ENCODE measurements around the gene CLMN. TPM values are rescaled to one million over a fixed set of nuclear protein-coding genes. Genes with fewer than 3 reads are reported as not detected.

The CLMN gene
- total and polyA plus RNA-seq, 2 of the 13 experiments (the other 11 are each of a cell fraction or from before 2014, with no cell fraction given): 15.1 to 16.7 TPM

DNA sequence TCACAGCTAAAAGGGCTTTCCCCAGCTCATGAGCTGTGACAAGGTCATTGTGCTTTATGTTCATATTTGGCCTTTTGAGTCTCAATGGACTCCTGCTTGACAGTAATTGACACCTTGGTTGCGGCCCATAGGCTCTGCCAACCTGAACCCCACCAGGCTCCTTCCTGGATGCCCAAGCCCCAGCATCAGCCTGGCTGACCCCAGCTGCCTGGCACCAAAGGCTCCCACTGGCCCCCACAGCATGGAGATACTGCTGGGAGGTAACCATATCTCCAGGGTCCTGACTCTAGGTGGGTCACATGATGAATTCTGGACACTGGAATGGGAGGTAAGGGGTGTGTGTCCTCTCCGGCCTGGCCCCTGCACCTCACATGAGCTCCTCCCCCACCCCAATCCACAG, 50.2 kb downstream of the CLMN start:
- Histone ChIP-seq H4K20me1 (ENCODE audit: insufficient read depth, low read length) (no peaks in the 10 kb centered on the region), H3K9me3 (ENCODE audit: low read length) (no peaks in the 10 kb centered on the region), H3K4me3 (replicated peaks in 1 of 3; ENCODE audit: insufficient read depth in 1 of 3, low read depth in 2 of 3, low read length in 3 of 3) (no peak overlapping the region), H3K4me1 (ENCODE audit: insufficient read depth, low read length) (peaks cover 51% of the 10 kb centered on the region), H3K27ac (ENCODE audit: extremely low read length, insufficient read depth, low read length) (no peak overlapping the region), H3K36me3 (replicated peaks in 1 of 2; ENCODE audit: control insufficient read depth in 1 of 2, insufficient read depth in 2 of 2, low read length in 2 of 2) (no peaks in the 10 kb centered on the region), H3K27me3 (ENCODE audit: control insufficient read depth in 1 of 2, insufficient read depth in 2 of 2, low read length in 2 of 2) (no peaks in the 10 kb centered on the region), H2AFZ (ENCODE audit: low read length) (no peak overlapping the region), H3K79me2 (ENCODE audit: insufficient read depth, low read length) (peaks cover 3% of the 10 kb centered on the region), H3K9ac (ENCODE audit: insufficient read depth, low read depth, low read length) (no peak overlapping the region), H3K4me2 (ENCODE audit: low read depth, low read length) (no peak overlapping the region)
- intact Hi-C loops (cut with micrococcal nuclease; ENCODE audit: unreplicated experiment) (loop anchor here (5.0 kb wide), 1 partner anchor 48 kb away; the partner anchor contains the start of gene CLMN), in situ Hi-C loops (cut with HindIII; ENCODE audit: extremely low pct_ligation_motif_present, low pct_unique_long_range_greater_than_20kb) (no loop called here)
- ChIA-PET CTCF (ENCODE audit: low intra/inter-chr PET ratio, low total read pairs) (no interaction called here), POLR2A (no interaction called here)
- WGBS (ENCODE audit: low lambda C conversion rate): 89% methylated on average over 2 of the region's 2 CpGs
- ATAC-seq: no peak
- TF ChIP-seq HNRNPH1 (optimal IDR thresholded peaks at IDR 0.05; ENCODE audit: low read depth, low read length) (no peak), SIN3A (IDR thresholded peaks at IDR 0.05; ENCODE audit: borderline replicate concordance, low read depth, low read length) (no peak), SATB2 (CRISPR knock-in tag; IDR thresholded peaks at IDR 0.05) (no peak), MXD4 (CRISPR knock-in tag; IDR thresholded peaks at IDR 0.05) (no peak), NFATC3 (CRISPR knock-in tag; IDR thresholded peaks at IDR 0.05) (no peak), ZNF547 (CRISPR knock-in tag; IDR thresholded peaks at IDR 0.05) (no peak), ZNF775 (CRISPR knock-in tag; IDR thresholded peaks at IDR 0.05; ENCODE audit: borderline replicate concordance) (no peak), XBP1 (CRISPR knock-in tag; IDR thresholded peaks at IDR 0.05) (no peak), PHF8 (CRISPR knock-in tag; IDR thresholded peaks at IDR 0.05) (no peak), ARNT2 (CRISPR knock-in tag; IDR thresholded peaks at IDR 0.05; ENCODE audit: low read depth) (no peak), TCF12 (IDR thresholded peaks at IDR 0.05) (no peak), TCF12 (CRISPR knock-in tag; IDR thresholded peaks at IDR 0.05) (no peak), HOXA3 (CRISPR knock-in tag; IDR thresholded peaks at IDR 0.05) (no peak), ZNF782 (CRISPR knock-in tag; IDR thresholded peaks at IDR 0.05; ENCODE audit: borderline replicate concordance) (no peak), RFX3 (CRISPR knock-in tag; IDR thresholded peaks at IDR 0.05) (no peak)
- TF ChIP-seq, protein P1, sequence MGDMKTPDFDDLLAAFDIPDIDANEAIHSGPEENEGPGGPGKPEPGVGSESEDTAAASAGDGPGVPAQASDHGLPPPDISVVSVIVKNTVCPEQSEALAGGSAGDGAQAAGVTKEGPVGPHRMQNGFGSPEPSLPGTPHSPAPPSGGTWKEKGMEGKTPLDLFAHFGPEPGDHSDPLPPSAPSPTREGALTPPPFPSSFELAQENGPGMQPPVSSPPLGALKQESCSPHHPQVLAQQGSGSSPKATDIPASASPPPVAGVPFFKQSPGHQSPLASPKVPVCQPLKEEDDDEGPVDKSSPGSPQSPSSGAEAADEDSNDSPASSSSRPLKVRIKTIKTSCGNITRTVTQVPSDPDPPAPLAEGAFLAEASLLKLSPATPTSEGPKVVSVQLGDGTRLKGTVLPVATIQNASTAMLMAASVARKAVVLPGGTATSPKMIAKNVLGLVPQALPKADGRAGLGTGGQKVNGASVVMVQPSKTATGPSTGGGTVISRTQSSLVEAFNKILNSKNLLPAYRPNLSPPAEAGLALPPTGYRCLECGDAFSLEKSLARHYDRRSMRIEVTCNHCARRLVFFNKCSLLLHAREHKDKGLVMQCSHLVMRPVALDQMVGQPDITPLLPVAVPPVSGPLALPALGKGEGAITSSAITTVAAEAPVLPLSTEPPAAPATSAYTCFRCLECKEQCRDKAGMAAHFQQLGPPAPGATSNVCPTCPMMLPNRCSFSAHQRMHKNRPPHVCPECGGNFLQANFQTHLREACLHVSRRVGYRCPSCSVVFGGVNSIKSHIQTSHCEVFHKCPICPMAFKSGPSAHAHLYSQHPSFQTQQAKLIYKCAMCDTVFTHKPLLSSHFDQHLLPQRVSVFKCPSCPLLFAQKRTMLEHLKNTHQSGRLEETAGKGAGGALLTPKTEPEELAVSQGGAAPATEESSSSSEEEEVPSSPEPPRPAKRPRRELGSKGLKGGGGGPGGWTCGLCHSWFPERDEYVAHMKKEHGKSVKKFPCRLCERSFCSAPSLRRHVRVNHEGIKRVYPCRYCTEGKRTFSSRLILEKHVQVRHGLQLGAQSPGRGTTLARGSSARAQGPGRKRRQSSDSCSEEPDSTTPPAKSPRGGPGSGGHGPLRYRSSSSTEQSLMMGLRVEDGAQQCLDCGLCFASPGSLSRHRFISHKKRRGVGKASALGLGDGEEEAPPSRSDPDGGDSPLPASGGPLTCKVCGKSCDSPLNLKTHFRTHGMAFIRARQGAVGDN (CRISPR knock-in tag; IDR thresholded peaks at IDR 0.05): no peak
- TF ChIP-seq, protein P2, sequence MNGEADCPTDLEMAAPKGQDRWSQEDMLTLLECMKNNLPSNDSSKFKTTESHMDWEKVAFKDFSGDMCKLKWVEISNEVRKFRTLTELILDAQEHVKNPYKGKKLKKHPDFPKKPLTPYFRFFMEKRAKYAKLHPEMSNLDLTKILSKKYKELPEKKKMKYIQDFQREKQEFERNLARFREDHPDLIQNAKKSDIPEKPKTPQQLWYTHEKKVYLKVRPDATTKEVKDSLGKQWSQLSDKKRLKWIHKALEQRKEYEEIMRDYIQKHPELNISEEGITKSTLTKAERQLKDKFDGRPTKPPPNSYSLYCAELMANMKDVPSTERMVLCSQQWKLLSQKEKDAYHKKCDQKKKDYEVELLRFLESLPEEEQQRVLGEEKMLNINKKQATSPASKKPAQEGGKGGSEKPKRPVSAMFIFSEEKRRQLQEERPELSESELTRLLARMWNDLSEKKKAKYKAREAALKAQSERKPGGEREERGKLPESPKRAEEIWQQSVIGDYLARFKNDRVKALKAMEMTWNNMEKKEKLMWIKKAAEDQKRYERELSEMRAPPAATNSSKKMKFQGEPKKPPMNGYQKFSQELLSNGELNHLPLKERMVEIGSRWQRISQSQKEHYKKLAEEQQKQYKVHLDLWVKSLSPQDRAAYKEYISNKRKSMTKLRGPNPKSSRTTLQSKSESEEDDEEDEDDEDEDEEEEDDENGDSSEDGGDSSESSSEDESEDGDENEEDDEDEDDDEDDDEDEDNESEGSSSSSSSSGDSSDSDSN (CRISPR knock-in tag; IDR thresholded peaks at IDR 0.05): no peak
- TF ChIP-seq, protein P3, sequence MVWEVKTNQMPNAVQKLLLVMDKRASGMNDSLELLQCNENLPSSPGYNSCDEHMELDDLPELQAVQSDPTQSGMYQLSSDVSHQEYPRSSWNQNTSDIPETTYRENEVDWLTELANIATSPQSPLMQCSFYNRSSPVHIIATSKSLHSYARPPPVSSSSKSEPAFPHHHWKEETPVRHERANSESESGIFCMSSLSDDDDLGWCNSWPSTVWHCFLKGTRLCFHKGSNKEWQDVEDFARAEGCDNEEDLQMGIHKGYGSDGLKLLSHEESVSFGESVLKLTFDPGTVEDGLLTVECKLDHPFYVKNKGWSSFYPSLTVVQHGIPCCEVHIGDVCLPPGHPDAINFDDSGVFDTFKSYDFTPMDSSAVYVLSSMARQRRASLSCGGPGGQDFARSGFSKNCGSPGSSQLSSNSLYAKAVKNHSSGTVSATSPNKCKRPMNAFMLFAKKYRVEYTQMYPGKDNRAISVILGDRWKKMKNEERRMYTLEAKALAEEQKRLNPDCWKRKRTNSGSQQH (CRISPR knock-in tag; IDR thresholded peaks at IDR 0.05; ENCODE audit: low read depth): no peak
- DNase-seq (ENCODE audit: low spot score): no peak
- no TSS peak for BruUV-seq (replicated peaks)
- no peak for FAIRE-seq

All from HepG2 (cell line).